Measurements from ENCODE around the gene TSR3.

DNA sequence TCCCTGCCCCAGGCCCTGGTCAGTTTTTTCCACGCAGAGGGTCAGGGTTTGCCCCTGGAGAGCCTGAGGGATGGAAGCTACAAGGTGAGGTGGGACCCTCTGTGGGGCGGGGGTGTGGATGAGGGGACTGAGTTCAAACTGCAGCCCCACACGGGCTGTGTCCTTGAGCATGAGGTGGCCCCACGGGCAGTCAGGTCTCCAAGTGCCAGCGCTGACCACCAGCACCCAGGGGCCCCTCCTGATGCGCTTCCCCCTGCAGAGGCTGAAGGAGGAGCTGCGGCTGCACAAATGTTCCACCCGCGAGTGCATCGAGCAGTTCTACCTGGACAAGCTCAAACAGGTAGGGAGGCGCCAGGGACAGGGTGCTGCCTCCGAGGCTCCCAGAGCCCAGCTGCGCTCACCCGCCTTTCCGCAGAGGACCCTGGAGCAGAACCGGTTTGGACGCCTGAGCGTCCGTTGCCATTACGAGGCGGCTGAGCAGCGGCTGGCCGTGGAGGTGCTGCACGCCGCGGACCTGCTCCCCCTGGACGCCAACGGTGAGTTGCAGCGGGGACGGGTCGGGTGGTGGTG, 4.3 kb downstream of the TSR3 start:
- TF ChIP-seq, protein P1, sequence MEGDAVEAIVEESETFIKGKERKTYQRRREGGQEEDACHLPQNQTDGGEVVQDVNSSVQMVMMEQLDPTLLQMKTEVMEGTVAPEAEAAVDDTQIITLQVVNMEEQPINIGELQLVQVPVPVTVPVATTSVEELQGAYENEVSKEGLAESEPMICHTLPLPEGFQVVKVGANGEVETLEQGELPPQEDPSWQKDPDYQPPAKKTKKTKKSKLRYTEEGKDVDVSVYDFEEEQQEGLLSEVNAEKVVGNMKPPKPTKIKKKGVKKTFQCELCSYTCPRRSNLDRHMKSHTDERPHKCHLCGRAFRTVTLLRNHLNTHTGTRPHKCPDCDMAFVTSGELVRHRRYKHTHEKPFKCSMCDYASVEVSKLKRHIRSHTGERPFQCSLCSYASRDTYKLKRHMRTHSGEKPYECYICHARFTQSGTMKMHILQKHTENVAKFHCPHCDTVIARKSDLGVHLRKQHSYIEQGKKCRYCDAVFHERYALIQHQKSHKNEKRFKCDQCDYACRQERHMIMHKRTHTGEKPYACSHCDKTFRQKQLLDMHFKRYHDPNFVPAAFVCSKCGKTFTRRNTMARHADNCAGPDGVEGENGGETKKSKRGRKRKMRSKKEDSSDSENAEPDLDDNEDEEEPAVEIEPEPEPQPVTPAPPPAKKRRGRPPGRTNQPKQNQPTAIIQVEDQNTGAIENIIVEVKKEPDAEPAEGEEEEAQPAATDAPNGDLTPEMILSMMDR (IDR thresholded peaks at IDR 0.05) = no peak
- no peak for TF ChIP-seq EZH2 (IDR thresholded peaks at IDR 0.05; ENCODE audit: borderline replicate concordance, insufficient read depth, low read depth, low read length, poor library complexity, severe bottlenecking)

Data from B cell (primary cell).